Breast epithelium (tissue), 3 donors: ENCODE data around the gene LENG8.

ENCODE experiments used
- POLR2A ChIP-seq: fragments of 450-650 bp; IDR thresholded peaks from one replicate; pipeline ENCODE4 v1.6.1; 2016; ENCODE audit warnings: antibody characterized with exemption, mild to moderate bottlenecking, moderate library complexity
- TF ChIP-seq, protein P1 (sequence below), 3 donors: fragments of 450-650 bp; IDR thresholded peaks; one replicate each; pipeline ENCODE4 v1.5.1; 2016 to 2017; ENCODE audit warnings: antibody characterized with exemption in 3 of 3, mild to moderate bottlenecking in 3 of 3, moderate library complexity in 3 of 3

DNA sequence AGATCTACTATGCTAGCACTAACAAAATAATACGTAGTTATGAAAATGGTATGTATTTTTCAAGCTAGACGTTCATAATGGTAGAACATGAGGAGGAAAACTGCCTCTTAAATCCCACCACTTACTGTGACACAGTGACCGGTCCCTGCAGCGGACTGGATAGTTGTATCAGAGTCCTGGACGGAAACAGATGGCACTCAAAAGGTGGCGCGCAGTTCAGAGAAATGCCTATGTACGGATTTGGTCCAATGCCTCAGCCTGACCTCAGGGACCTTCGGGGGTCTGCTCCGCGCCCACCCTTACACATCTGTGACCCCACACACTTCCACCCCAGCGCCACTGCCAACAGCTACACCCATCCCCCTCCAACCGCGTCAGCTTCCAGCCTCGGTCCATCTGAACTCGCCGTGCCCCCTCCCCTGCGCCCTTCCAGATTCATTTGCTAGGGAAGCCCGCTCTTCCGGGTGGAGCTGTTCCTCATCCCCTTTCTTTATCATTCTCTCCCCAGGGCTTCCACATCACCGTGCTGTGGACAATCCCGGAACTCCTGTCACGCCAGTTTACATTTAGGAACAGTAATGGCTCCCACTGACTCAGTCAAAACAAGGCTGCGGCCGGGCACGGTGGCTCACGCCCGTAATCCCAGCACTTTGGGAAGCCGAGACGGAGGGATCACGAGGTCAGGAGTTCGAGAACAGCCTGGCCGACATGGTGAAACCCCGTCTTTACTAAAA is 792 bp upstream of the LENG8 start:
- TF ChIP-seq, protein P1, sequence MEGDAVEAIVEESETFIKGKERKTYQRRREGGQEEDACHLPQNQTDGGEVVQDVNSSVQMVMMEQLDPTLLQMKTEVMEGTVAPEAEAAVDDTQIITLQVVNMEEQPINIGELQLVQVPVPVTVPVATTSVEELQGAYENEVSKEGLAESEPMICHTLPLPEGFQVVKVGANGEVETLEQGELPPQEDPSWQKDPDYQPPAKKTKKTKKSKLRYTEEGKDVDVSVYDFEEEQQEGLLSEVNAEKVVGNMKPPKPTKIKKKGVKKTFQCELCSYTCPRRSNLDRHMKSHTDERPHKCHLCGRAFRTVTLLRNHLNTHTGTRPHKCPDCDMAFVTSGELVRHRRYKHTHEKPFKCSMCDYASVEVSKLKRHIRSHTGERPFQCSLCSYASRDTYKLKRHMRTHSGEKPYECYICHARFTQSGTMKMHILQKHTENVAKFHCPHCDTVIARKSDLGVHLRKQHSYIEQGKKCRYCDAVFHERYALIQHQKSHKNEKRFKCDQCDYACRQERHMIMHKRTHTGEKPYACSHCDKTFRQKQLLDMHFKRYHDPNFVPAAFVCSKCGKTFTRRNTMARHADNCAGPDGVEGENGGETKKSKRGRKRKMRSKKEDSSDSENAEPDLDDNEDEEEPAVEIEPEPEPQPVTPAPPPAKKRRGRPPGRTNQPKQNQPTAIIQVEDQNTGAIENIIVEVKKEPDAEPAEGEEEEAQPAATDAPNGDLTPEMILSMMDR (IDR thresholded peaks at IDR 0.05) = peak in 2 of 3 donors; percentile 15 to 23
- no peak for TF ChIP-seq POLR2A
